SK-N-DZ (cell line): ENCODE measurements around the gene KBTBD2. TPM values are rescaled to one million over a fixed set of nuclear protein-coding genes. Genes with fewer than 3 reads are reported as not detected.
"Not testable (repeated sequence)": the region's sequence is repeated elsewhere in the genome, so short reads cannot be mapped to it uniquely, and the experiment has no call there.

Experiments
- DNase-seq: peaks from one replicate; pipeline ENCODE4 v3.0.0-alpha.2; 2015; ENCODE audit warnings: low spot score
- polyA plus RNA-seq, 2 experiments: library from polyadenylated mRNA; depleted of rRNA; stranded (reverse); fragments of >200 nt; gene quantifications; 2 replicates each; pipeline ENCODE4 v1.2.3, GENCODE V29; 2014

The KBTBD2 gene
- polyA plus RNA-seq (2014; cell fraction: cytosol; rRNA removed), result 39.5 and 40.5 TPM in 2 replicates
- polyA plus RNA-seq (2014; cell fraction: nucleus; rRNA removed), result 31.6 and 35.5 TPM in 2 replicates

GRCh38 chr7:32891043-32891799, at the start of gene KBTBD2:
TSS of gene KBTBD2 (minus strand) at chr7:32891760. CDS start at chr7:32879604, 12,156 bp downstream.
- peak; percentile 89 for DNase-seq

GRCh38 chr7:32941181-32941580, 49.6 kb upstream of the KBTBD2 start:
- no peak for DNase-seq

- DNase-seq, result no peak
Observed at GRCh38 chr7:32937344-32938174, 46.0 kb upstream of the KBTBD2 start.

GRCh38 chr7:32936689-32937088, 45.1 kb upstream of the KBTBD2 start:
- DNase-seq, result no peak

- DNase-seq, result no peak
Observed at GRCh38 chr7:32935558-32935957, 44.0 kb upstream of the KBTBD2 start.

GRCh38 chr7:32930378-32930777, 38.8 kb upstream of the KBTBD2 start:
- no peak for DNase-seq

GRCh38 chr7:32929430-32930143, 38.0 kb upstream of the KBTBD2 start:
- DNase-seq, result no peak

GRCh38 chr7:32928785-32929298, 37.3 kb upstream of the KBTBD2 start:
- no peak for DNase-seq

GRCh38 chr7:32921896-32922295, 30.3 kb upstream of the KBTBD2 start:
- DNase-seq, result no peak

GRCh38 chr7:32916994-32917393, 25.4 kb upstream of the KBTBD2 start:
- not testable (repeated sequence) for DNase-seq

- no peak for DNase-seq
Observed at GRCh38 chr7:32916006-32916405, 24.4 kb upstream of the KBTBD2 start.

- DNase-seq, result no peak
Observed at GRCh38 chr7:32915041-32915536, 23.5 kb upstream of the KBTBD2 start.

GRCh38 chr7:32914184-32914583, 22.6 kb upstream of the KBTBD2 start:
- DNase-seq, result no peak

GRCh38 chr7:32910195-32910594, 18.6 kb upstream of the KBTBD2 start:
- no peak for DNase-seq

GRCh38 chr7:32905175-32905662, 13.7 kb upstream of the KBTBD2 start:
- peak; percentile 72 for DNase-seq

- no peak for DNase-seq
Observed at GRCh38 chr7:32901629-32902028, 10.1 kb upstream of the KBTBD2 start.

- DNase-seq, result no peak
Observed at GRCh38 chr7:32900433-32900995, 9.0 kb upstream of the KBTBD2 start.

GRCh38 chr7:32897376-32897775, 5.8 kb upstream of the KBTBD2 start:
- DNase-seq, result not testable (repeated sequence)

GRCh38 chr7:32896564-32897347, 5.2 kb upstream of the KBTBD2 start:
- no peak for DNase-seq

- no peak for DNase-seq
Observed at GRCh38 chr7:32894171-32894570, 2.6 kb upstream of the KBTBD2 start.
